Measurements from ENCODE around the gene VAX1. TPM values are rescaled to one million over a fixed set of nuclear protein-coding genes. Genes with fewer than 3 reads are reported as not detected.
A peak's percentile ranks its signal among the peaks of the same experiment; 100 is the strongest.

VAX1 gene
- total and polyA plus RNA-seq, 8 donors: not detected

GRCh38 chr10:117167346-117167788 is 29.3 kb upstream of the VAX1 start:
- TF ChIP-seq, protein P1, sequence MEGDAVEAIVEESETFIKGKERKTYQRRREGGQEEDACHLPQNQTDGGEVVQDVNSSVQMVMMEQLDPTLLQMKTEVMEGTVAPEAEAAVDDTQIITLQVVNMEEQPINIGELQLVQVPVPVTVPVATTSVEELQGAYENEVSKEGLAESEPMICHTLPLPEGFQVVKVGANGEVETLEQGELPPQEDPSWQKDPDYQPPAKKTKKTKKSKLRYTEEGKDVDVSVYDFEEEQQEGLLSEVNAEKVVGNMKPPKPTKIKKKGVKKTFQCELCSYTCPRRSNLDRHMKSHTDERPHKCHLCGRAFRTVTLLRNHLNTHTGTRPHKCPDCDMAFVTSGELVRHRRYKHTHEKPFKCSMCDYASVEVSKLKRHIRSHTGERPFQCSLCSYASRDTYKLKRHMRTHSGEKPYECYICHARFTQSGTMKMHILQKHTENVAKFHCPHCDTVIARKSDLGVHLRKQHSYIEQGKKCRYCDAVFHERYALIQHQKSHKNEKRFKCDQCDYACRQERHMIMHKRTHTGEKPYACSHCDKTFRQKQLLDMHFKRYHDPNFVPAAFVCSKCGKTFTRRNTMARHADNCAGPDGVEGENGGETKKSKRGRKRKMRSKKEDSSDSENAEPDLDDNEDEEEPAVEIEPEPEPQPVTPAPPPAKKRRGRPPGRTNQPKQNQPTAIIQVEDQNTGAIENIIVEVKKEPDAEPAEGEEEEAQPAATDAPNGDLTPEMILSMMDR (IDR thresholded peaks at IDR 0.05): no peak
- H3K36me3 ChIP-seq: no peaks in the 10 kb centered on the region
- no peak overlapping the region for H3K27ac ChIP-seq
- H3K9me3 ChIP-seq: no peaks in the 10 kb centered on the region
- FAIRE-seq: no peak
- 26 to 29% methylated on average over 21 of the region's 21 CpGs for WGBS, 2 donors
- H3K4me1 ChIP-seq: peaks cover 0 to 19% (median 12%) of the 10 kb centered on the region in 3 donors
- peak in 1 of 4 donors; percentile 4 for ATAC-seq
- peak overlapping the region in 1 of 4 donors; percentile 30 for H3K4me3 ChIP-seq
- peaks cover 6 to 62% (median 9%) of the 10 kb centered on the region in 4 donors for H3K27me3 ChIP-seq
- intact Hi-C loops (cut with DNase I): loop anchor here in 1 of 3 donors (5.0 kb wide), 1 partner anchor 365 kb away; no protein-coding TSS in a partner anchor
- peak in 2 of 6 donors; percentile 56 to 67 for DNase-seq

DNA sequence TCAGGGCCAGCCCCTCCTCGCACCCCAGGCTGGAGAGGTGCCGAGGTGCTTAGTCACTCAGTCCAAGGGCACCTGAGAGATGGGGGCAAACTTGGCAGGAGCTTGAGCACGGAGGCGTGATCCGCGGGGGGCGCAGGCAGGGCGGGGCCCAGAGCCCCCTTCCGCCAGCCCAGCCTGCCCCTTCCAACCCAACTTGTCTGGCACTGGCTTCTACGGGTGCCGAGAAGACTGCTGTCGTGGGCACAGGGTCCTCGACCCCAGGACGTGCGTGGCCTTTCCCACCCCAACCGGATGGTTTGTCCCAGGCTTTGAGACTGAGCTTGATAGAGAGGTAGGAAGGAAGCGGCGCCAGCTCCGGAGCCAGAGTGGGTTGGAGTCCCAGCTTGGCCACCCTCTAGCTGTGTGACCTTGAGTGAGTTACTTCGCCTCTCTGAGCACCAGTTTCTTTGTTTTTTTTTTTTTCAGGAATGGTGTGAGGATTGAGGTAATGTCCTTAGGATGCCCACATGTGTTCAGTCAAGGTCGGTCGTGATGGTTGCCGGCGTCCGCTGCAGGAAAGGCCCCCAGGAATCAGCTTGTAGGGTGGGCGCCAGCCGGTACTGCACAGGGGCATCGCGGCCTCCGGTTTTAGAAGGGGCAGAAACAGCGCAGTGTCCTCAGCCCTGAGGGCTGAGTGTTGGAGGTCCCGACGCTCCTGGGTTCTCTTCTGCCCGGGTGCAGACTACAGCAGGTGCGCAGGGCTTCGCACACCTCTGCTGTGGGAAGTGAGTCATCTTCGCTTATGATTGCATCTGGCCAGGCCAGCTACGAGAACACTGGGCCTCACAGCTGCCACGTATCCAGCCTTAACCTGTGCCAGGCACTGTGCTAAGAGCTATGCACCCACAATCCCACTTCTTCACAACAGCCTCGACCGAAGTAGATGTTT is 28.6 kb upstream of the VAX1 start:
- Histone ChIP-seq H3K36me3 (no peaks in the 10 kb centered on the region), H3K4me1 (peaks cover 0 to 19% (median 12%) of the 10 kb centered on the region in 3 donors), H3K9me3 (no peaks in the 10 kb centered on the region), H3K4me3 (no peak overlapping the region), H3K27me3 (peaks cover 10 to 61% (median 13%) of the 10 kb centered on the region in 4 donors), H3K27ac (no peak overlapping the region)
- 10 to 12% methylated on average over 41 of the region's 41 CpGs for WGBS, 2 donors
- ATAC-seq: peak in 2 of 4 donors; percentile 4 to 21
- DNase-seq: peak in 2 of 6 donors; percentile 23 to 62
- no peak for FAIRE-seq
- TF ChIP-seq, protein P1 (IDR thresholded peaks at IDR 0.05): no peak
- intact Hi-C loops (cut with DNase I): loop anchor here in 1 of 3 donors (5.0 kb wide), 1 partner anchor 364 kb away; no protein-coding TSS in a partner anchor

DNA sequence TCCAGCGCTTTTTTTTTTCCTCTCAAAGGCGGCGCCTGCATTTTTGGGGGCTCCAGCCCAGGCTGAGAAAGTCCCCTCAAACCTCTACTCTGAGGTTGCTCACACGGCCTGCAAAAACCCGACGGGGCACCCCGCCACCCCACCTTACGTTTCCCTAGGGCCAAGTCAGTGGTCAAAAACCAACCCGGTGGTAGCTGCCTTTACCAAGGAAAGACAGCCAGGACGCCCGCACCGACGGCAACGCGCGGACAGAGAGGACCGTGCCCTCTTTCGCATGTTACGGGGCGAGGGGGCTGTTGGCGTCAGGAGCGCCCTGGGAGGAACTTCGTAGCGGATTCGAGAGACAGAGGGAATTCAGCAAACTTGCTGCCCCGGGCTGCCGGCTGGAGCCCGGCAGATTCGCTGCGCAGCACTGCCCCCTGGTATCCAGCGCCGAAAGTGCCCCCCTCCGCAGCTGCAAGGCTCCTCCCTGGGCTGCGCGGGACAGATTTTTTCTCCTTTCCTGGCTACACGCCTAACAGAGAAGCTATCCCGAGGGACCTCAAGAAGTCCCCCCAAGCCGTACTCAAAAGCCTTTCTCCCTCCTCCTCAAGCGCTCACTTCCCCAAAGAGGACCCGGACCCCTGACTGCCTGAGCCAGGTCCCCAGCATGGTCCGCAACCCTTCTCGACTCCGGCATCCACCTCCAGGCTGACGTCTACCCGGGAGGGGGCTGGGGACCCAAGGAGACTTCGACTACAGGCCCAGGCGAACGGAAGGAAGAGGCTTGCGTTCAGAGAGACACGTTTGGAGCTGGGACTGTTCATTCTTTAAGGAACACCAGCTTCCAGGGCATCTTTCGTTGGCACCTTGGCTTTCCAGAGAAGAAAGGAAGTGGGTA is 27.7 kb upstream of the VAX1 start:
- H3K4me1 ChIP-seq: peaks cover 0 to 19% (median 12%) of the 10 kb centered on the region in 3 donors
- intact Hi-C loops (cut with DNase I): loop anchor here in 1 of 3 donors (5.0 kb wide), 1 partner anchor 363 kb away; no protein-coding TSS in a partner anchor

More for the DNA sequence above, 27.7 kb upstream of the VAX1 start:
- H3K4me3 ChIP-seq: peak overlapping the region in 1 of 4 donors; percentile 11
- no peaks in the 10 kb centered on the region for H3K9me3 ChIP-seq
- peak; percentile 39 to 76 (median 72) for ATAC-seq
- DNase-seq: peak in 5 of 6 donors; percentile 36 to 83 (median 60)
- FAIRE-seq: no peak
- H3K36me3 ChIP-seq: no peaks in the 10 kb centered on the region
- 2 to 3% methylated on average over 51 of the region's 51 CpGs for WGBS, 2 donors
- TF ChIP-seq, protein P1 (IDR thresholded peaks at IDR 0.05): peak in 3 of 4 donors; percentile 24 to 35 (median 28)
- H3K27ac ChIP-seq: no peak overlapping the region
- peaks cover 10 to 63% (median 16%) of the 10 kb centered on the region in 4 donors for H3K27me3 ChIP-seq

Data from pancreas (tissue), 10 donors.